WI38 (cell line): ENCODE measurements around the gene TM2D3.

Experiments
- H3K4me3 ChIP-seq: 2 replicates; pipeline ENCODE4 v1.5.1; 2011; ENCODE audit warnings: low read depth, mild to moderate bottlenecking, control low read depth, low read length
- CTCF ChIP-seq: IDR thresholded peaks from 2 replicates; pipeline ENCODE4 v1.5.1; 2012; ENCODE audit warnings: low read depth, mild to moderate bottlenecking, control low read depth, low read length

The TM2D3 gene

GRCh38 chr15:101617390-101617965 lies 34.7 kb downstream of the TM2D3 start:
- H3K4me3 ChIP-seq: no peak overlapping the region
- no peak for TF ChIP-seq CTCF

GRCh38 chr15:101615986-101616848 lies 36.0 kb downstream of the TM2D3 start:
- H3K4me3 ChIP-seq: no peak overlapping the region
- TF ChIP-seq CTCF: no peak

GRCh38 chr15:101615414-101615985 lies 36.7 kb downstream of the TM2D3 start:
- no peak for TF ChIP-seq CTCF
- no peak overlapping the region for H3K4me3 ChIP-seq

GRCh38 chr15:101614761-101615160 lies 37.4 kb downstream of the TM2D3 start:
- no peak for TF ChIP-seq CTCF
- no peak overlapping the region for H3K4me3 ChIP-seq

GRCh38 chr15:101614001-101614585 lies 38.1 kb downstream of the TM2D3 start:
- no peak overlapping the region for H3K4me3 ChIP-seq

GRCh38 chr15:101613130-101614000 lies 38.8 kb downstream of the TM2D3 start:
- no peak overlapping the region for H3K4me3 ChIP-seq
- no peak for TF ChIP-seq CTCF

More at GRCh38 chr15:101614001-101614585, 38.1 kb downstream of the TM2D3 start:
- TF ChIP-seq CTCF: no peak
